ENCODE data around the gene SLC37A4. TPM values are rescaled to one million over a fixed set of nuclear protein-coding genes. Genes with fewer than 3 reads are reported as not detected.

The SLC37A4 gene
- total and polyA plus RNA-seq, 10 of the 15 experiments (the other 5 are each of a cell fraction or from before 2014, with no cell fraction given), result 11.6 to 29.7 (median 20.4) TPM

GRCh38 chr11:119011476-119012053 lies 19.1 kb downstream of the SLC37A4 start:
- ChIA-PET POLR2A (interaction anchor here (0.6 to 1.3 kb wide), 2 partner anchors 9 to 56 kb away, joined by 3 to 4 read pairs; partner anchors contain the start of gene VPS11), CTCF (no interaction called here), SMC1A (ENCODE audit: uncharacterized antibody, unreplicated experiment) (interaction anchor here (0.5 kb wide), 1 partner anchor 44 kb away, joined by 3 read pairs; no protein-coding TSS in a partner anchor), RAD21 (ENCODE audit: unreplicated experiment) (no interaction called here)
- intact Hi-C loops (cut with micrococcal nuclease; ENCODE audit: unreplicated experiment) (no loop called here), in situ Hi-C loops (cut with MboI) (no loop called here)
- FAIRE-seq (no peak), ATAC-seq (no peak; the same call in none of the 3 replicates), DNase-seq (ENCODE audit: low read depth, low spot score) (no peak)
- 94% methylated on average over 6 of the region's 6 CpGs for WGBS (ENCODE audit: insufficient coverage, insufficient replicate concordance, low lambda C conversion rate, missing lambda C conversion rate)
- H2AFZ ChIP-seq (ENCODE audit: control insufficient read depth, low read depth, low read length), result no peak overlapping the region
- H3K27me3 ChIP-seq (replicated peaks in 1 of 2; ENCODE audit: control insufficient read depth in 2 of 2, insufficient read depth in 2 of 2, low read length in 1 of 2), result no peaks in the 10 kb centered on the region
- H3K4me1 ChIP-seq (ENCODE audit: control insufficient read depth, insufficient read depth, low read length), result no peaks in the 10 kb centered on the region; the same call in 1 of the 2 replicates
- H3K79me2 ChIP-seq (ENCODE audit: control insufficient read depth, insufficient read depth, low read length), result peaks cover 14% of the 10 kb centered on the region
- TF ChIP-seq E2F8 (IDR thresholded peaks at IDR 0.05; ENCODE audit: low read depth, partially characterized antibody) (no peak), POU2F2 (IDR thresholded peaks at IDR 0.05; ENCODE audit: borderline replicate concordance, low read depth, low read length) (no peak), HDGF (IDR thresholded peaks at IDR 0.05) (no peak), STAT3 (IDR thresholded peaks at IDR 0.05; ENCODE audit: low read depth, low read length) (no peak), HSF1 (IDR thresholded peaks at IDR 0.05; ENCODE audit: low read depth, low read length) (no peak), HDAC2 (IDR thresholded peaks at IDR 0.05) (no peak), TAF1 (IDR thresholded peaks at IDR 0.05; ENCODE audit: borderline replicate concordance, low read depth, low read length) (no peak), KDM1A (IDR thresholded peaks at IDR 0.05; ENCODE audit: borderline replicate concordance) (no peak), HDAC6 (IDR thresholded peaks at IDR 0.05; ENCODE audit: unreplicated experiment) (no peak)
- BruUV-seq (replicated peaks), result no TSS peak
- no peak overlapping the region for H3K9ac ChIP-seq (ENCODE audit: control insufficient read depth, insufficient read depth, low read length)
- H3K36me3 ChIP-seq (ENCODE audit: control insufficient read depth in 2 of 2, insufficient read depth in 2 of 2, low read length in 1 of 2), result peaks cover 17 to 24% of the 10 kb centered on the region in 2 experiments
- no peak overlapping the region for H3K4me2 ChIP-seq (ENCODE audit: control insufficient read depth, insufficient read depth)
- no peaks in the 10 kb centered on the region for H4K20me1 ChIP-seq (ENCODE audit: control insufficient read depth, insufficient read depth)
- no peak overlapping the region for H3K27ac ChIP-seq (ENCODE audit: control insufficient read depth, insufficient read depth)
- no peak overlapping the region for H3K4me3 ChIP-seq
- H3K9me3 ChIP-seq (replicated peaks; ENCODE audit: control insufficient read depth, insufficient read depth, low read length), result no peaks in the 10 kb centered on the region; the same call in 2 of the 3 replicates
